CD4-positive, alpha-beta T cell (primary cell): ENCODE data around the gene ZFHX2. TPM values are rescaled to one million over a fixed set of nuclear protein-coding genes. Genes with fewer than 3 reads are reported as not detected.

Source experiments
- ATAC-seq: fragments of 200-7000 bp; cut with Tn5 transposase; one replicate; pipeline ENCODE4 v1.10.0; 2022; ENCODE audit warnings: mild to moderate bottlenecking; ENCODE audit not compliant: poor library complexity
- CTCF ChIA-PET: fragments of 350-600 bp; sonication (Branson Sonifier 250); formaldehyde crosslinking; loops from one replicate; lab custom pipeline; 2021; ENCODE audit warnings: antibody characterized with exemption, inconsistent platforms; lab: Charles Lee
- POLR2A ChIA-PET: fragments of 350-600 bp; sonication (Branson Sonifier 250); formaldehyde crosslinking; loops from one replicate; lab custom pipeline; 2021; ENCODE audit warnings: antibody characterized with exemption, inconsistent platforms; lab: Charles Lee
- DNase-seq, 14 experiments: peaks; one replicate each; pipeline ENCODE4 v3.0.0-alpha.2; 2013 to 2020; ENCODE audit warnings: mixed read lengths in 2 of 14
- H3K27ac ChIP-seq, 2 donors: one replicate each; pipeline versions ENCODE4 v1.5.1 to v1.7.0; 2013; ENCODE audit warnings: low read length in 2 of 2, low read depth in 1 of 2, mild to moderate bottlenecking in 1 of 2
- H3K27me3 ChIP-seq, 2 experiments: 1 replicate in 1 of 2; 2 replicates in 1 of 2; pipeline versions ENCODE4 v1.6.1 to v1.7.0; 2013; ENCODE audit warnings: low read length in 2 of 2, control low read depth in 1 of 2, mild to moderate bottlenecking in 1 of 2, moderate library complexity in 1 of 2; ENCODE audit not compliant: insufficient read depth in 2 of 2, control insufficient read depth in 1 of 2
- H3K36me3 ChIP-seq: one replicate; pipeline ENCODE4 v1.6.1; 2013; ENCODE audit warnings: low read length, control low read depth; ENCODE audit not compliant: insufficient read depth
- H3K4me1 ChIP-seq: one replicate; pipeline ENCODE4 v1.6.1; 2013; ENCODE audit warnings: low read length, control low read depth; ENCODE audit not compliant: insufficient read depth
- H3K4me3 ChIP-seq: one replicate; pipeline ENCODE4 v1.5.1; 2013; ENCODE audit warnings: mild to moderate bottlenecking, low read length, moderate library complexity
- H3K9me3 ChIP-seq, 2 experiments: 1 replicate in 1 of 2; 2 replicates in 1 of 2; pipeline versions ENCODE4 v1.6.1 to v1.7.0; 2013; ENCODE audit warnings: low read length in 2 of 2, mild to moderate bottlenecking in 2 of 2, control low read depth in 1 of 2, moderate library complexity in 1 of 2; ENCODE audit not compliant: control insufficient read depth in 1 of 2, insufficient read depth in 1 of 2
- H3K27ac Mint-ChIP-seq: one replicate; pipeline ENCODE4 v1.8.0; 2020; ENCODE audit warnings: mixed read lengths
- H3K27me3 Mint-ChIP-seq: one replicate; pipeline ENCODE4 v1.8.0; 2021; ENCODE audit warnings: mixed read lengths
- H3K36me3 Mint-ChIP-seq: one replicate; pipeline ENCODE4 v1.8.0; 2021; ENCODE audit warnings: low read depth, mixed read lengths
- H3K4me1 Mint-ChIP-seq: one replicate; pipeline ENCODE4 v1.8.0; 2021; ENCODE audit warnings: low read depth, mixed read lengths
- H3K4me3 Mint-ChIP-seq: one replicate; pipeline ENCODE4 v1.8.0; 2020; ENCODE audit warnings: mild to moderate bottlenecking, mixed read lengths
- H3K9me3 Mint-ChIP-seq: one replicate; pipeline ENCODE4 v1.8.0; 2020; ENCODE audit warnings: mixed read lengths
- intact Hi-C, 2 experiments: fragments of 100-400 bp; cut with DNase I in 1 of 2; cut with micrococcal nuclease in 1 of 2; formaldehyde crosslinking; loops; one replicate each; pipeline versions ENCODE4 v1.15.1 to v1.9.0; 2023 to 2025; cut with DNase I, micrococcal nuclease
- total RNA-seq, 174 experiments: library from RNA in 2 of 174; stranded (reverse) in 2 of 174; gene quantifications; one replicate each; pipeline ENCODE4 v1.2.3 and lab custom pipeline; 2021 to 2026
- TF ChIP-seq, protein P1 (sequence below): fragments of 200-600 bp; IDR thresholded peaks from one replicate; pipeline ENCODE4 v1.8.0; 2022; ENCODE audit warnings: antibody characterized with exemption, mild to moderate bottlenecking

The ZFHX2 gene
- total RNA-seq, 2 experiments from 2014 or later, result 0.19 to 0.22 TPM

GRCh38 chr14:23580152-23580926, 28.8 kb upstream of the ZFHX2 start:
- peak in 1 of 14 experiments; percentile 16 for DNase-seq
- Histone ChIP-seq H3K27ac (no peak overlapping the region), H3K4me1 (peaks cover 22% of the 10 kb centered on the region), H3K36me3 (no peaks in the 10 kb centered on the region), H3K27me3 (peaks cover 30 to 51% of the 10 kb centered on the region in 2 experiments), H3K4me3 (no peak overlapping the region), H3K9me3 (peaks cover 0 to 12% of the 10 kb centered on the region in 2 experiments)
- no peaks in the 10 kb centered on the region for H3K36me3 Mint-ChIP-seq
- TF ChIP-seq, protein P1, sequence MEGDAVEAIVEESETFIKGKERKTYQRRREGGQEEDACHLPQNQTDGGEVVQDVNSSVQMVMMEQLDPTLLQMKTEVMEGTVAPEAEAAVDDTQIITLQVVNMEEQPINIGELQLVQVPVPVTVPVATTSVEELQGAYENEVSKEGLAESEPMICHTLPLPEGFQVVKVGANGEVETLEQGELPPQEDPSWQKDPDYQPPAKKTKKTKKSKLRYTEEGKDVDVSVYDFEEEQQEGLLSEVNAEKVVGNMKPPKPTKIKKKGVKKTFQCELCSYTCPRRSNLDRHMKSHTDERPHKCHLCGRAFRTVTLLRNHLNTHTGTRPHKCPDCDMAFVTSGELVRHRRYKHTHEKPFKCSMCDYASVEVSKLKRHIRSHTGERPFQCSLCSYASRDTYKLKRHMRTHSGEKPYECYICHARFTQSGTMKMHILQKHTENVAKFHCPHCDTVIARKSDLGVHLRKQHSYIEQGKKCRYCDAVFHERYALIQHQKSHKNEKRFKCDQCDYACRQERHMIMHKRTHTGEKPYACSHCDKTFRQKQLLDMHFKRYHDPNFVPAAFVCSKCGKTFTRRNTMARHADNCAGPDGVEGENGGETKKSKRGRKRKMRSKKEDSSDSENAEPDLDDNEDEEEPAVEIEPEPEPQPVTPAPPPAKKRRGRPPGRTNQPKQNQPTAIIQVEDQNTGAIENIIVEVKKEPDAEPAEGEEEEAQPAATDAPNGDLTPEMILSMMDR, result no peak
- no peak overlapping the region for H3K4me3 Mint-ChIP-seq
- ChIA-PET CTCF (no interaction called here), POLR2A (no interaction called here)
- peaks cover 17% of the 10 kb centered on the region for H3K4me1 Mint-ChIP-seq
- no peaks in the 10 kb centered on the region for H3K9me3 Mint-ChIP-seq
- H3K27ac Mint-ChIP-seq, result no peak overlapping the region
- intact Hi-C loops, result no loop called here
- H3K27me3 Mint-ChIP-seq, result peaks cover 69% of the 10 kb centered on the region
- no peak for ATAC-seq

GRCh38 chr14:23579739-23580138, 28.2 kb upstream of the ZFHX2 start:
- CTCF ChIA-PET, result no interaction called here
- intact Hi-C loops, result no loop called here
- Histone ChIP-seq H3K4me3 (no peak overlapping the region), H3K9me3 (peaks cover 0 to 12% of the 10 kb centered on the region in 2 experiments), H3K27me3 (peaks cover 36 to 57% of the 10 kb centered on the region in 2 experiments), H3K36me3 (no peaks in the 10 kb centered on the region), H3K27ac (no peak overlapping the region), H3K4me1 (peaks cover 22% of the 10 kb centered on the region)
- no peak for DNase-seq
- Mint-ChIP-seq H3K27ac (no peak overlapping the region), H3K4me1 (peaks cover 21% of the 10 kb centered on the region), H3K27me3 (peaks cover 74% of the 10 kb centered on the region), H3K4me3 (no peak overlapping the region), H3K9me3 (no peaks in the 10 kb centered on the region), H3K36me3 (no peaks in the 10 kb centered on the region)
- TF ChIP-seq, protein P1, result no peak
- no peak for ATAC-seq
- POLR2A ChIA-PET, result no interaction called here

- DNase-seq (no peak), ATAC-seq (no peak)
- peaks cover 0 to 12% of the 10 kb centered on the region in 2 experiments for H3K9me3 ChIP-seq
- H3K27me3 ChIP-seq, result peaks cover 38 to 59% of the 10 kb centered on the region in 2 experiments
- H3K27ac ChIP-seq, result no peak overlapping the region
- Mint-ChIP-seq H3K4me3 (no peak overlapping the region), H3K9me3 (no peaks in the 10 kb centered on the region), H3K27me3 (peaks cover 73% of the 10 kb centered on the region), H3K36me3 (no peaks in the 10 kb centered on the region), H3K4me1 (peaks cover 21% of the 10 kb centered on the region), H3K27ac (no peak overlapping the region)
- H3K4me3 ChIP-seq, result no peak overlapping the region
- ChIA-PET POLR2A (no interaction called here), CTCF (no interaction called here)
- H3K4me1 ChIP-seq, result peaks cover 22% of the 10 kb centered on the region
- TF ChIP-seq, protein P1, result no peak
- intact Hi-C loops, result no loop called here
- H3K36me3 ChIP-seq, result no peaks in the 10 kb centered on the region
Measured at GRCh38 chr14:23579311-23579630, 27.7 kb upstream of the ZFHX2 start.
